HG03135 (cell line): ENCODE results near the gene NAMPT.
"Not testable (repeated sequence)": the region's sequence is repeated elsewhere in the genome, so short reads cannot be mapped to it uniquely, and the experiment has no call there.

ENCODE experiments used
- ATAC-seq: cut with Tn5 transposase; IDR thresholded peaks from one replicate; pipeline ENCODE4 v1.9.1; 2021; ENCODE audit warnings: mild to moderate bottlenecking, moderate library complexity; ENCODE audit not compliant: unreplicated experiment

The NAMPT gene

DNA sequence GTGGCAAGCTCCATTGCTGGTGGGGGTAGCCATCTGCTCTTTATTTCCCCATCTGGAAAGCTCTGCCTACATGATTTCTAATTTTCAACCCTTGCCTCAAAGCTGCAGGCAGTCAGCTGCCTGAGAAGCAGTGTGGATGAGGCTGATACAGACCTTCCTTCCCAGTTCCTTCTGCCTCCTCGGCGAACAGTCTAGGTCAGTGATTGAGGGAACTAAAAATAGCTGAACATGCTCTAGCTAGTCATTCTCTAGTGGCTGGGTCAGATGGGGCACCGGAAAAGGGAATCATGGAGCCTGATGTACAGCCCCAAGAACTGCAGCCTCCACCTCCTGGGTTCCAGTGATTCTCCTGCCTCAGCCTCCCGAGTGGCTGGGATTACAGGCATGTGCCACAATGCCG lies 48.7 kb downstream of the NAMPT start:
- ATAC-seq = no peak

GRCh38 chr7:106234425-106234824 lies 50.4 kb downstream of the NAMPT start:
- ATAC-seq = no peak

DNA sequence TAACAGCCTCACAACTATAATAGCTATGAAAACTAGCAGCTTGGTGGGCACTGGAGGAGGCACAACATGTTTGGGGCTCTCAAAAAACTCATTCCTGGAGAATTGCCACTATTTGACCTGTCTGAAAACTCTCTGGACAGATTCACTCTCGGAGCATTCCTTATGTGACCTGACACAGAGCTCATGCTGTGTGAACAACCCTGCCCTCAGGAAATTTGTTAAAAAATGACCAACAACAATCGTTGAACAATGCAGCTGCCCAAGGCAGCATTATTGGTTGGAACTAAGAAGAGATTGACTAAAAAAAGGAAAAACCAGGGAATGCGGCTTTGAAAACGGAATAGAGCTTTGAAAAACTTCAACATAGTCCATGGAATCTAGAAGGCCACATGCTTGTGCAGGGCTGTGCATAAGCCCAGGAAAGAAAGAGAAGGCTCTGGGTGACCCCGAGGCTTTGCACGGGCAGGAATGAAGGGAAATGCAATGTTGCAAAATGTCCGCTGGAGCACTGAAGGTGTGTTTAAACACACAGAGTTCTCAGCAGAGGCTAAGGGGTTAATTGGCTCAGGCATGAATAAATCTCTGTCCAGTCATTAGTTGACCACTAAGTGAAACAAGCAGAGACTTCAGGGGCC lies 52.8 kb downstream of the NAMPT start:
- no peak for ATAC-seq

DNA sequence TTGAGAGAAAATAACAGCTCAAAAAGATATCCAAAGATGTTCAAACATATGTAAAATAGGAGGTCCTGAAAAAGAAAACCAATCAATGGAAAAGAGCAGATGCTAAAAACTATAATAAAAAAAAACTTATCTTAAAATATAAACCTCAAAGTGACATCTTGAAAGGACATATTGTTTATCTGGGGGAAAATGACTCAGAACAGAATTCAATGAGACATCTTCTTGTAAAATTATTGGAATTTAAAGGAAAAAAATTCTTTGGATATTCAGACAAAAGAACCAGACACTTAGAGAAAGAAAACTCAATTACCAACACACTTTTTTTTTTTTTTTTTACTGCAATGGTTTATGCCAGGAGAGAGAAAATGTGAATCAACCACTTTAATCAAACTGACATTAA lies 58.9 kb downstream of the NAMPT start:
- no peak for ATAC-seq

DNA sequence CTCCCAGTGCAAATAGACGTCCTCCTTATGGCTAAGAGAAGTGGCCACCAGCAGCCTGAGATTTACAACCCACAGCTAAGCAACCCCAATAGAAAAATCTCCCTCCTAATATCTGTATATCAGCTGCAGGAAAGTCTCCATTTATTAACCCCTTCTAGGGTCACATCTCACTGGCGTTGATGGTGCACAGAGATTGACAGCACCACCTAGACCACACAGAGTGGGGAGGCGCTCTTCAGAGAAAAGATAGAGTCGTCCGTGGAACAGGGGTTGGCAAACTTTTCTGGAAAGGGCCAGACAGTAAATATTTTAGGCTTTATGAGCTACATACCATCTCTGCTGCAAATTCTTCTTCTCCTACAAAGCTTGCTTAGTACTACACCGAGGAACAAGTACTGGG lies 60.0 kb downstream of the NAMPT start:
- no peak for ATAC-seq

- no peak for ATAC-seq
These were observed 61.6 kb downstream of the NAMPT start for GRCh38 chr7:106223156-106223555.

DNA sequence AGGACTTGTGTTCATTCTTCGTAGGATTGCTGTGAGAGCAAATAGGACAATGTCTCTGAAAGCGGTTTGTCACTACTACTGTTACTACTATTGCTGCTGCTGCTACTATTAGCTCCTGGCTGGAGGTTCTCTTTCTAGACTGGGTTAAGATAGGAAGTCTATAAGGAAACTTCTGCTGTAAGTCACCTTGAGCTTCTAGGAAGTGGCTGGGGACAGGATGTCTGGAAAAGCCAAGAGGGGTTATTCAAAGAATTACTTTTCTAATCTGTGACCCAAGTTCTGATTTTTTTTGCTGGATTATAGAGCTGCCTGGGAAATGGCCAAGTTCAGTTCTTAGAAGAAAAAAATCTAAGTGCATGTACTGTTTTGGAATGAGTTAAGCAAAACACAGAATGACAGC lies 62.2 kb downstream of the NAMPT start:
- ATAC-seq = no peak

DNA sequence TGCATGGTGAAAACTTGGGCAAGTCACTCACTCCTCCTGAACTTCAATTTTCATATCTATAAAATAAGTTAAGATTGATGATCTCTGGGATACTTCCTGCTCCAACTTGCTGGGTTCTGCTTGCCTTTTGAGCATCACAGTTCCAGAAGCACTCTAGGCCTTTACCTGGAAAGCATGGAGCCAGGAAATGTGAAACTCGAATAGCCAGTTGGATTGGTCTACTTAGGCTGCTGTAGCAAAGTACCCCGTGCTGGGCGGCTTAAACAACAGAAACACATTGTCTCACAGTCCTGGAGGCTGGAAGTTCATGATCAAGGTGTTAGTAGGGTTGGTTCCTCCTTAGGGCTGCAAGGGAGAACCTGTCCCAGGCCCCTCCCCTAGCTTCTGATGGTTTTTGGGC lies 64.5 kb downstream of the NAMPT start:
- ATAC-seq = no peak

DNA sequence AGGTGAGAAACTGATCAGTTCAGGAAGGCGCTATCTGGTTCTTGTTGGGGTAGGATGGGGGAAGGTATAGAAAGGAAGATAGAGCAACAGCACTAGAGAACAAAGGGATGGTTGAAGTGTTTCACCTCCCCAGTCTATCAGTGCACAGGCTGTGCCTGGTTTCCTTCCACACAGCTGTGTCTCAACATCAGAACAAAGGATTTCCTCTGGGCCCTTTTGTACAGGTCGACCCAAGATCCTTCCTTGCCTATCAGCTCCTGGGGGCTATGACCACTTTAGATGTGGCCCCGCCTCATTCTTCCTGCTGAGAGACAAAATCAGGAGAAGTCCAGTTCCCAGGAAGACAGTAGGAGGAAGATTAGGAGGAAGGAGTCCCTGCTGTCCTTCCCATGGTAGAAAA lies 65.6 kb downstream of the NAMPT start:
- ATAC-seq = no peak

- no peak for ATAC-seq
These were observed 66.2 kb downstream of the NAMPT start for GRCh38 chr7:106218546-106218945.

- no peak for ATAC-seq
These were observed 67.8 kb downstream of the NAMPT start for GRCh38 chr7:106216923-106217542.

- ATAC-seq = no peak
These were observed 68.3 kb downstream of the NAMPT start for GRCh38 chr7:106216517-106216922.

GRCh38 chr7:106215868-106216516 lies 68.8 kb downstream of the NAMPT start:
- ATAC-seq = no peak

DNA sequence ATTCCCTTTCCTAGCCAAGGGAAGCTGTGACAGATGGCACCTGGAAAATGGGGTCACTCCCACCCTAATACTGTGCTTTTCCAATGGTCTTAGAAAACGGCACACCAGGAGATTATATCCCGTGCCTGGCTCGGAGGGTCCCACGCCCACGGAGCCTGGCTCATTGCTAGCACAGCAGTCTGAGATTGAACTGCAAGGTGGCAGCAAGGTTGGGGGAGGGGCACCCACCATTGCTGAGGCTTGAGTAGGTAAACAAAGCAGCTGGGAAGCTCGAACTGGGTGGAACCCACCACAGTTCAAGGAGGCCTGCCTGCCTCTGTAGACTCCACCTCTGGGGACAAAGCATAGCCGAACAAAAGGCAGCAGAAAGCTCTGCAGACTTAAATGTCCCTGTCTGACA lies 75.8 kb downstream of the NAMPT start:
- ATAC-seq = not testable (repeated sequence)

DNA sequence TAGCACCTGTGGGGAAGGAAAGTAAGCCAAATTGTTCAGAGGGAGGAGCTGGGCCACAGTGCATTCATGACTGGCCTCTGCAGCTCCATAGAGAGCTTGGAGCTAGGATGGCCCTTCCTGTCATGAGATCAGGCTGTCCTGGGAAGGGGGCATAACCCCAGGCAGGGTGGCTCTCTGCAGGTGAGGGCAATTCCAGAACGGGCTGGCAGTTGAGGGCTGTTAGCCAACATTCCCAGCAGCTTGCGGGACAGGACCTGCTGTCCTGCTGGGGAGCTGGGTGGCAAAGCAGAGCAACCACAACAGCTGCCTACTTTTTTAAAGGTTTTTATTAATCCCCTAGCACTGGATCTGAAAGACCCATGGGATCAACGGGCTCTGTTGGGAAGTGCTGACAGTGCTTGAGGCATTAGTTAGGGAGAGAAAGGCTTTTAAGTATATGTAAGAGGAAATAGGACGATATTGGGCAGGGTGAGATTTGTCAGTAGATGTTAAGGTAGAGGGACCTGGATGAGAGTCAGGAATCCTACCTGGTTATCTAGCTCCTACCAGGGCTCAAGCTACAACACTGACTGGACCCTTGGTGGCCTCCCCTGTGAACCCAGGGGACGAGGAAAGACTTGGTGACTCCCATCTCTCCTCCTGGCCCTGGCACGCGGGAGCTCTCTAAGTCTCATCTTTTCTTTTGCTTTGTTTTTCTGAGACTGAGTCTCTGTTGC lies 77.8 kb downstream of the NAMPT start:
- ATAC-seq = no peak

DNA sequence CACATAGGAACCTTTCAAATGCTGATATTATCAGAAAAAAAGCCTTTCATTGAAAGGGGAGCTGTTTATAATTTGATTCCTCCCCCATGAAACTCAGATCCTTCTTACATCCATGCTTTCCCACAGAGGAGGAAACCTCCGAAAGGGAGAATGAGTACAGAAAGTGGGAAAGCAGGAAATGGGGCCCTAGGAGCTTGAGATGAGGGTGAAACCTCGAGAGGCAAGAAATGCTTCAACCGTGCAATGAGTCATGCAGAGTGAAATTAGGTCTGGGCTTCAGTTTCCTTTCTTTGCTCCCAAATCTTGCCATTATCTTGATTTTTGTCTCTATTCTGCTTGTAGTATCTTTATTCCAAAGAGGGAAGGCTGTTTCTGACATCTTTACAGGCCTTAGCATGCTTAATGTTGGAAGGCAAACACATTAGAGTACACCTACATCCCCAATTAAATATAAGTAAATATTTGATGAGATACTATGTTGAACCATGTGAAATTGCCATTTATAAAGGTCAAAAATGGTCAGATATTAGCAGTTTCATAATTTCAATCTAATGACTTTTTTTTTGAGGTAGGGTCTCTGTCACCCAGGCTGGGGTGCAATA lies 79.1 kb downstream of the NAMPT start:
- ATAC-seq = no peak

- no peak for ATAC-seq
These were observed 81.3 kb downstream of the NAMPT start for GRCh38 chr7:106203473-106203872.

GRCh38 chr7:106201164-106201563 lies 83.6 kb downstream of the NAMPT start:
- no peak for ATAC-seq

GRCh38 chr7:106199813-106200364 lies 84.9 kb downstream of the NAMPT start:
- ATAC-seq = no peak

- no peak for ATAC-seq
These were observed 85.8 kb downstream of the NAMPT start for GRCh38 chr7:106199024-106199423.
